HG02798 (cell line): ENCODE data around the gene JPH4.

Experiments used
- ATAC-seq: cut with Tn5 transposase; IDR thresholded peaks from one replicate; pipeline ENCODE4 v1.9.1; 2021; ENCODE audit warnings: mild to moderate bottlenecking; ENCODE audit not compliant: unreplicated experiment, poor library complexity

JPH4 gene

DNA sequence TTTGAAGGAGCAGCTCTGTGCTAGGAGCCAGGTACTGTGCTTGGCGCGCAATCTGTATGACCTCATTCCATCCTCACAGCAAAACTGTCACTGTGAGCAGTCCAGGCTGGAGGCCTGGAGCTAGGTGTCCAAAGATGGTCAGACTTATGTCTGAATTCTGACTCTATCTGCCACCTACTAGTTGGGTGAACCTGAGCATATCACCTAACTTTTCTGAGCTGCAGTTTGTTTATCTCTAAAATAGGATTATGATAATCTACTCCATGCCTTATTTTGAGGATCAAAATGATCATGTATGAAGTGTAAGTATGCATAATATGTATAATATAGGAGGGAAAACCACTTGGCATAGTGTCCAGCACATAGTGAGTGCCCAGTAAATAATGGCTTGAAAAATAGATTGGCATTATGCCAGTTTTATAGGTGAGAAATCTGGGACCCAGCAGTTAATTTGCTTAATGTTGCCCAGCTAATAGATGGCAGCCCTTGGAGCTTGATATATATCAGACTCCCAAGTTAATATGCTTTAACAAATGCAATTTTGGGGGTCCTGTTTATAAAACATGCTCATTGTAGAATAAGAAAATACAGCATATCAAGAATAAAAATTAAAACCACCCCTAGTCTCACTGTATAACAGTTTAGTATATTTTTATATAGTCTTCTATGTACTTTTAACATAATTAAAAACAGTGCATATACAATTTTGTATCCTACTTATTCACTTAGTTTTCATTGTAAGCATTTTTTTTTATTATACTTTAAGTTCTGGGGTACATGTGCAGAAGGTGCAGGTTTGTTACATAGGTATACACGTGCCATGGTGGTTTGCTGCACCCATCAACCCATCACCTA is 4.5 kb upstream of the JPH4 start:
- no peak for ATAC-seq

GRCh38 chr14:23580948-23581281 is 2.3 kb upstream of the JPH4 start:
- no peak for ATAC-seq

- no peak for ATAC-seq
Observed at GRCh38 chr14:23580152-23580926, 1.7 kb upstream of the JPH4 start.

DNA sequence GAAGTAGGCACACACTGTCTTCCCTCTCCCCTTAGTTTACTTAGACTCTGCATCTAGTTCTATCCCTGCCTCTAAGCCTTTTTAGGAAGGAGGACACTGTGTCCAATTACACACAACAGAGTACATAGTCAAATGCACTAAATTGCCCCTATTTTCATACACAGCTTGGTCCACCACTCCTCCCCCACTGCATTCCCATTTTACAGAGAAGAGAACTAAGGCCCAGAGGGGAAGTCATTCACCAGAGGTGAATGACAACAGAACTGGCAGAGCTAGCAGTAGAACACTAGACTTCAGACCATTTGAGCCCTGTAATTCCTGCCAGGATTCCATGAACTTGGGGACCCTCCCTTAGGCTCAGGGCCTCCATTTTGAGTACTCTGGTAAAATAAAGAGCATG is 1.1 kb upstream of the JPH4 start:
- no peak for ATAC-seq

DNA sequence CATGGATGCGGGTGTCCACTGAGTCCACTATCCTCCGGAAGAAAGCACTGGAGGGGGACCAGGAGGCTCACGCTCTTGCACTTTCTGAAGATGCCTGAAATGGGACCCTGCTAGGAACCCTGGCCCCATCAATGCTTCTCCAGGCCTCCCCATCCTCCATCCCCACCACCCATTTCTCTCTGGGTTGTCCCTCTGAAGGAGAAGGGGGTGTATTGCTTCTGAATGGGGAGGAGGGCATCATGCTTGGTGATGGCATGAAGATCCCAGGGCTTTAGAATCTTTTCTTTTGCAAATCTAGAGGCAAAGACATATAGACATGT is 681 bp upstream of the JPH4 start:
- ATAC-seq = no peak

GRCh38 chr14:23577710-23578392 is 739 bp downstream of the JPH4 start:
- no peak for ATAC-seq

DNA sequence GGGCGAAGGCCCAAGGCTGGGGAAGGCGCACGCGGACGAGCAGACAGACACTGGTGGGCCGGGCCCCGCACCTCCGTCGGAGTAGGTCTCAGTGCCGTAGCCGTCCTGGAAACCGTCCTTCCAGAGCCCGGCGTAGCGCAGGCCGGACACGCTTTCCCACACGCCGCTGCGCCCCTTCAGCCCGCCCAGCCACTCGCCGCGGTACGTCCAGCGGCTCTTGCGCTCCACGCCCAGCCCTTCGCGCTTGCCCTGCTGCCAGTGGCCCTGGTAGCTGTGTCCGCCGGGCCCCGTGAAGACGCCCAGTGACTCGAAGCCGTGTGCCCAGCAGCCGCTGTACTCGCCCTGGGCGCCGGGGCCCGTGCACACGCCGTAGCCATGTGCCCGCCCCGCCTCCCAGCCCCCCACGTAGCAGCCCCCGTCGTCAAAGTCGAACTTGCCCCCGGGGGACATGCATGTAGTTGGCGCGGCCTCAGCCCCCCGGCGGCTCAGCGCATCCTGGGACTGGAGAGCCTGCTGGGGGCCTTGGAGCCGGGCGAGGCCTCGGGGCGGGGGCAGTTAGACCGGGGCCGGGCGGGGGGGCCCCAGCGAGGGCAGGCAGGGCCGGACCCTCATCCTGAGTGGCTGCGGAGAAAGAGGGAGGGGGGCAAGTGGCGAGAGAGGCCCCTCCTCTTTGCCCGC is 1.4 kb downstream of the JPH4 start:
- no peak for ATAC-seq

GRCh38 chr14:23573384-23574015 is 5.1 kb downstream of the JPH4 start:
- ATAC-seq = no peak

GRCh38 chr14:23572836-23573235 is 5.8 kb downstream of the JPH4 start:
- ATAC-seq = no peak

GRCh38 chr14:23572524-23572828 is 6.1 kb downstream of the JPH4 start:
- ATAC-seq = no peak

DNA sequence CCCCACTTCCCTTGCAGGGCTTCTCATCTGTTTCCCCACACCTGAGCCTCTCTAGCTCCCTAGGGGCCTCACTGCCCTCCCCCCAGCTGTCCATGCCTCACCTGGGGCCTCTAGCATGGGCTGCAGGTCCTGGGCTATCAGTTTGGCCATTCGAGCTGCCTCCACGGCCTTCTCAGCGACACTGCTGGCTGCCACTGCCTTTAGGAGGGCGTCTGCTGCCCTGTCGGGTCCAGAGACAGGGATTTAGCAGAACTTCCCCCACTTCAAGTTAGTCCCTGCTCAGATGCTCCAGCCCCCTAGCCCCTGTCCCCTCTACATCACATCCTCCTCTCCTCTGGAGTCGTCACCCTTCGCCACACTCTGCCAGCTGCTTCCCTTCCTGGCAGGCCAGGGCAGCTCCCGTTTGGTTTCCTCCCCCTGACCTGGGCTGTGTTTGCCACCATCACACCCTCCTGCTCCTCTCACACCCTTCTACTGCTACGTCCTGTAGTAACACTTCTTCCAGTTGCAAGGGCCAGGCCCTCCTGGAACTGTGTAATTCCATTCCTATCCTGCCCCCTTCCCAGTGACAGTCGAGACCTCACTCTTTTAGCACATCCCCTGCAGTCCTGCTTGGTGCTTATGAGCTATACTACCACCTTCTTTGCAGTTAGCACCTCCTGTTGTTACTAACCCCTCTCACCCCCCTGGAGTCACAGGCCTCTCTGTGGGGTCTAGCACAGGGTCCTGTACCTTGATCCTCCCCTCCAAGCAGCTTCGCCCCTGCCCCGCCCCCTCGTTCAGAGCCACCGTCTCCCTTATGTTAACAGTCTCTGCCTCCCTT is 6.7 kb downstream of the JPH4 start:
- ATAC-seq = no peak

GRCh38 chr14:23570806-23571483 is 7.6 kb downstream of the JPH4 start:
- no peak for ATAC-seq

DNA sequence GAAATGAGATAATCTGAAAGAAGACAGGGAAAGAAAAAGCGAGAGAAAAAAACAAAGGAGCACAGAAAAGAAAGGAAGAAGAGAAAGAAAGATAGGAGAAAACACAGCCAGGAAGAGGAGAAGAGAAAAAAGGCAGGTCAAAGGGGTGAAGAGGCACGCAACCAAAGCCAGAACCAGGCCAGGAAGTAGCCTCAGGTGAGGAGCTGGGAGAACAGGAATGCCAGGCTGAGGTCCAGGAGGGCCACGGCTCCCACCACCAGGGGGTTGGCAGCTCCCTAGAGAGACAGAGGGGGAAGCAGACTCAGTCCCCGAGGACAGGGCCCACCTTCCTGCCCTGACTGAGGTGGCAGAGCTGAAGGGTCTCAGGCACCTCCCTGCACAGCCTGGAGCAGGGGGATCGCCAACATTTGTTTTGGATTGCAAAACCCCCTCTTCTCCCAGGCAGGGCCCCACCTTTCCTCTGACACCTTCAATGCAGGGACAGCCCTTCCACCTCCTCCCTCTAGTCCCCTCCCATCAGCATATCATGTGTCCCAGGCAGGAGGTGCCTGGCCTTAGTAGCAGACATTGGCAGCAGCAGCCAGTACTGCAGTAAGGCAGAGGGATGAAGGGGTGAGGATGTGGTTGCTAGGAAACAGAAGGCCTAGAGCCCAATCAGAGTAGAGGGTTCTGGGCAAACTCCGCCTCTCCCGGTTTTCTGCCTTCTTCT is 9.0 kb downstream of the JPH4 start:
- ATAC-seq = no peak

DNA sequence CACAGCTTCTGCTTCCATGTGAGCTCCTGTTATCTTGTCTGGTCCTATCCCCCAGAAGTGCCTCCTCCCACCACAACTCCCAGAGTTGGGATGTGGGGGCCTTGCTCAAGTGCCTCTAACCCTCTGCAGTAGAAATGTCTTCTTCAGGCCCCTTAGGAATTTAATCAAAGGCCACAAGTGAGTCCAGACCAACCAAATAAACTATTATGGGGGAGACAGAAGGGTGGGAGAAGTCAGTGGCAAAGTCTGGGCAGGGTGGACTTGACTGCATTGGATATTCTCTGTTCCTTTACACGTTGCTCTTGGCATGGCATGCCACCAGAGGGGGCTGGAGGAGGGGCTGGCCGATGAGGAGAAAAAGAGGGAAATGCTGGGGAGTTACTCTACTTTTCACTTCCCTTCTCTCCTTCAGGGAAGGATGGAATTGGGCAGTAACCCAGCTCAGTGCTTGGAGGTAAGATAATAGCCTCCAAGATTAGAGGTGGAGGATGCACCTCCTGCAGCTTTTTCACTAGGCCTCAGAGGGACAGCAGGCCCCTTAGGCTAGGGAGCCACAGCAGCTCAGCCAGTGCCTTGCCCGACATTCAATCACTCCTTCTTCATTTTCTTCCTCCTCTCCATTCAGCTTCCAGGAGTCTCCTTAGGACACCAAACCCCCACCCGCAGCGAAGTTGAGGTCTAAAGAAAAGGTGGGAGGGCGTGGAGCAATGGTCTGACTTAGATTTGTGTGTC is 9.8 kb downstream of the JPH4 start:
- ATAC-seq = no peak

DNA sequence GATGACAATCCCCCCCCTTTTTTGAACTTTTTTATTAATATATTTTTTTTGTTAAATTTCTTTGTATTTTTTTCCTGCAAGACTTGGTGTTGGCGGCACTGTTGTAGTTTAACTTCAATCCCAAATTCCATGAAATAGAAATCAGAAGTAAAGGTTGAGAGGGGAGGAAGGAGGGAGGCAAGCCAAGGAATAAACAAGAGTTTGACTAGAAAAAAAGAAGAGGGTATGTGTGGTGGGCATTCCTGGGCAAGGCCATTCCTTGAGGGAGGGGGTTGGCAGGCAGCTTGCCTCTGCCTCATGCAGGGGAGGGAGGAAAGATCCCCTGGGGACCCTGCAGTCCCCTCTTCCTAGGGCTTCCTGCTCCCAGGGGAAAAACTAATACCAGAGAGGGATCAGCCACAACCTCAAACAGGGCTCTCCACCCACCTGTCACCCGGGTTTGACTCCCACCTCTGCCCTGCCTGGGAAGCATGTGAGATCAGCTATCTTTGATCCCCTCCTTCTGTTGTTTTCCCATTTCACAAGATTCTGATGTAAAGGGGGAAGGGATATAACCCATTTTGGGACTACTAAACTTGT is 10.5 kb downstream of the JPH4 start:
- ATAC-seq = no peak

GRCh38 chr14:23567186-23568020 is 11.2 kb downstream of the JPH4 start, which contains the start of gene AP1G2:
Gene AP1G2 (minus strand): TSS chr14:23567791. CDS start chr14:23567314, 477 bp downstream.
- peak; percentile 93 for ATAC-seq

DNA sequence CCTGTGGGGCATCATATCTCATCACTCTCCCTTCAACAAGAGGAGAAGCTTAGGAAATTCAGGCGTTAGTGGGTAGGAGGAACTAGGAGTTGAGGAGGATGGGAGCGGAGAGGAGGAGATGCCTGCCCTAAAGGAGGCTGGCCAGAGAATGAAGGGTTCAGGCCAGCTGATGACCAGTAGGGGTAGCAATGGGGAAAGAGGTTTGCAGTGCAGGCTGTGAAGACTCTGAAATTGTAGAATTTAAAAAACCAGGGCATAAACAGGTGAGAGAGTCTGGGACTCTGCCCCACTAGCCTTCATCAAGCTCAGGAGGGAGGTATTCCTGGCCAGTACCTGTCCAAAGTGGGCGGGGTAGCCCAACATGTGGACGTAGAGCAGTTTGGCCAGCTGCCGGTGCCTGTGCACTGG is 11.8 kb downstream of the JPH4 start:
- peak; percentile 7 for ATAC-seq
